Mammary epithelial cell (primary cell): ENCODE data around the gene MRS2.

ENCODE experiments used
- CTCF ChIP-seq, 2 donors: IDR thresholded peaks in 1 of 2; conservative IDR thresholded peaks in 1 of 2; 2 replicates each; pipeline ENCODE4 v1.5.1; 2011 to 2012; ENCODE audit warnings: inconsistent platforms in 2 of 2, low read length in 2 of 2, mild to moderate bottlenecking in 2 of 2, control low read depth in 1 of 2, low read depth in 1 of 2; ENCODE audit not compliant: insufficient read depth in 1 of 2; ENCODE audit errors: extremely low read depth in 1 of 2
- EZH2 ChIP-seq: IDR thresholded peaks from 2 replicates; pipeline ENCODE4 v1.6.1; 2012; ENCODE audit warnings: low read length, inconsistent platforms, borderline replicate concordance

GRCh38 chr6:24432611-24433010 lies 29.9 kb downstream of the MRS2 start:
- TF ChIP-seq CTCF (conservative IDR thresholded peaks at IDR 0.05 in 1 of 2, IDR thresholded peaks at IDR 0.05 in 1 of 2; ENCODE audit: extremely low read depth in 1 of 2, insufficient read depth in 1 of 2, low read depth in 1 of 2, low read length in 2 of 2) (no peak), EZH2 (no peak)
